ENCODE results near the gene TEX53. TPM values are rescaled to one million over a fixed set of nuclear protein-coding genes. Genes with fewer than 3 reads are reported as not detected.
A peak's percentile ranks its signal among the peaks of the same experiment; 100 is the strongest.

Gene TEX53
- total RNA-seq, 1 donor from 2014 or later = not detected

- Mint-ChIP-seq H3K36me3 (ENCODE audit: unreplicated experiment) (no peaks in the 10 kb centered on the region), H3K27me3 (ENCODE audit: unreplicated experiment) (no peaks in the 10 kb centered on the region), H3K4me3 (ENCODE audit: unreplicated experiment) (no peak overlapping the region), H3K9me3 (ENCODE audit: unreplicated experiment) (no peaks in the 10 kb centered on the region), H3K27ac (ENCODE audit: unreplicated experiment) (no peak overlapping the region), H3K4me1 (ENCODE audit: unreplicated experiment) (peaks cover 32% of the 10 kb centered on the region)
- no peak for TF ChIP-seq CTCF (IDR thresholded peaks at IDR 0.05)
- DNase-seq (ENCODE audit: extremely low spot score, unreplicated experiment) = no peak
Measured at GRCh38 chr9:114680259-114681001, 22.8 kb upstream of the TEX53 start.

DNA sequence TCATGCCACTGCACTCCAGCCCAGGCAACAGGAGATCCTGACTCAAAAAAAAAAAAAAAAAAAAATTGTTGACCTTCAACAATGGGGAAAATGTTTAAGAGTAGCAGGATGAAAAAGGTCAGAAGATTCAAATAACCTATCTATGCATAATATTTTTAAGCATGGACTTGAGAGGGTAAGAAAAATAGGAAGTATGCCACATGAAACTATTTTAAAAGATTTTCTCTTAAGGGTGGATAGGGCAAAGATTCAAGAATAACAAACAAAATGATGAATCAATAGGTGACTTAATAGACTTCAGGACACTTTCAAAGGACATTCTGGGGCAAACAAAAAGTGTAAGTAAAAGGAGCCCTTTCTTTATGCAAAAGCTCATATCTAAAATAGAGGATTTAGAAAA is 21.2 kb upstream of the TEX53 start:
- H3K4me1 Mint-ChIP-seq (ENCODE audit: unreplicated experiment) = peaks cover 42% of the 10 kb centered on the region

GRCh38 chr9:114678130-114678529 is 20.5 kb upstream of the TEX53 start:
- H3K27me3 Mint-ChIP-seq (ENCODE audit: unreplicated experiment) = no peaks in the 10 kb centered on the region
- no peak overlapping the region for H3K4me3 Mint-ChIP-seq (ENCODE audit: unreplicated experiment)
- H3K4me1 Mint-ChIP-seq (ENCODE audit: unreplicated experiment) = peaks cover 42% of the 10 kb centered on the region
- no peaks in the 10 kb centered on the region for H3K9me3 Mint-ChIP-seq (ENCODE audit: unreplicated experiment)
- peak overlapping the region; percentile 83 for H3K27ac Mint-ChIP-seq (ENCODE audit: unreplicated experiment)
- no peak for TF ChIP-seq CTCF (IDR thresholded peaks at IDR 0.05)
- H3K36me3 Mint-ChIP-seq (ENCODE audit: unreplicated experiment) = no peaks in the 10 kb centered on the region
- no peak for DNase-seq (ENCODE audit: extremely low spot score, unreplicated experiment)

More for the DNA sequence above, 21.2 kb upstream of the TEX53 start:
- no peaks in the 10 kb centered on the region for H3K9me3 Mint-ChIP-seq (ENCODE audit: unreplicated experiment)
- H3K4me3 Mint-ChIP-seq (ENCODE audit: unreplicated experiment) = no peak overlapping the region
- TF ChIP-seq CTCF (IDR thresholded peaks at IDR 0.05) = no peak
- no peaks in the 10 kb centered on the region for H3K27me3 Mint-ChIP-seq (ENCODE audit: unreplicated experiment)
- H3K36me3 Mint-ChIP-seq (ENCODE audit: unreplicated experiment) = no peaks in the 10 kb centered on the region
- peak overlapping the region; percentile 83 for H3K27ac Mint-ChIP-seq (ENCODE audit: unreplicated experiment)
- DNase-seq (ENCODE audit: extremely low spot score, unreplicated experiment) = no peak

DNA sequence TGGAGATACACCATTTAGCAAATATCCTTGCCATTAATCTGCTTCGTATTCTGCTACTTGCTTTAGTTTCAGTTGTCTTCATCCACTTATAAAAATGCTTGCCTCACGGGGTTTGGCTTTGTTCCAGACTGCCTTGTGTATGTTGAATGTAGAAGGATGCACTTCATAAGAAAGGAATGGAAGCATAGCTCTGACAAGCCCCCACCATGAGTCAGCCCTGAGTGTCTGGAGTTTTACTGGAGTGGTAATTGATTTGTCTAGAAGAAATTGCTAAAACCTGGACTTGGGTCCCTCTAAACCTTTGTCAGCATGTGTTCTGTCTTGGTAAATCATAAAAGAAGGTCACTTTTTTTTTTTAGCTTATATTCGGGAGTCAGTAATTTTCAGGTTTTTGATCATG is 19.8 kb upstream of the TEX53 start:
- no peaks in the 10 kb centered on the region for H3K9me3 Mint-ChIP-seq (ENCODE audit: unreplicated experiment)
- no peak overlapping the region for H3K4me3 Mint-ChIP-seq (ENCODE audit: unreplicated experiment)
- H3K4me1 Mint-ChIP-seq (ENCODE audit: unreplicated experiment) = peaks cover 42% of the 10 kb centered on the region
- peaks cover under 1% of the 10 kb centered on the region for H3K27me3 Mint-ChIP-seq (ENCODE audit: unreplicated experiment)
- peak overlapping the region; percentile 83 for H3K27ac Mint-ChIP-seq (ENCODE audit: unreplicated experiment)
- no peaks in the 10 kb centered on the region for H3K36me3 Mint-ChIP-seq (ENCODE audit: unreplicated experiment)
- no peak for TF ChIP-seq CTCF (IDR thresholded peaks at IDR 0.05)
- peak; percentile 92 for DNase-seq (ENCODE audit: extremely low spot score, unreplicated experiment)

GRCh38 chr9:114676901-114677300 is 19.3 kb upstream of the TEX53 start:
- peak overlapping the region; percentile 83 for H3K27ac Mint-ChIP-seq (ENCODE audit: unreplicated experiment)

More at GRCh38 chr9:114676901-114677300, 19.3 kb upstream of the TEX53 start:
- TF ChIP-seq CTCF (IDR thresholded peaks at IDR 0.05) = no peak
- DNase-seq (ENCODE audit: extremely low spot score, unreplicated experiment) = no peak
- peaks cover 2% of the 10 kb centered on the region for H3K27me3 Mint-ChIP-seq (ENCODE audit: unreplicated experiment)
- peak overlapping the region; percentile 39 for H3K4me3 Mint-ChIP-seq (ENCODE audit: unreplicated experiment)
- H3K36me3 Mint-ChIP-seq (ENCODE audit: unreplicated experiment) = no peaks in the 10 kb centered on the region
- peaks cover 42% of the 10 kb centered on the region for H3K4me1 Mint-ChIP-seq (ENCODE audit: unreplicated experiment)
- no peaks in the 10 kb centered on the region for H3K9me3 Mint-ChIP-seq (ENCODE audit: unreplicated experiment)
